Renal pelvis (tissue), 4 donors: ENCODE data around the gene HSPB7. TPM values are rescaled to one million over a fixed set of nuclear protein-coding genes. Genes with fewer than 3 reads are reported as not detected.
"Not testable (repeated sequence)": the region's sequence is repeated elsewhere in the genome, so short reads cannot be mapped to it uniquely, and the experiment has no call there.

Experiments used
- DNase-seq: peaks from one replicate; pipeline ENCODE4 v3.0.0-alpha.2; 2013
- polyA plus RNA-seq, 3 donors: library from polyadenylated mRNA; unstranded; fragments of 120-200 nt; gene quantifications; one replicate each; pipeline ENCODE4 v1.2.1, GENCODE V29; 2013; ENCODE audit not compliant: insufficient read length in 3 of 3

HSPB7 gene
- polyA plus RNA-seq, 3 donors: 3.0 to 6.1 (median 4.9) TPM

DNA sequence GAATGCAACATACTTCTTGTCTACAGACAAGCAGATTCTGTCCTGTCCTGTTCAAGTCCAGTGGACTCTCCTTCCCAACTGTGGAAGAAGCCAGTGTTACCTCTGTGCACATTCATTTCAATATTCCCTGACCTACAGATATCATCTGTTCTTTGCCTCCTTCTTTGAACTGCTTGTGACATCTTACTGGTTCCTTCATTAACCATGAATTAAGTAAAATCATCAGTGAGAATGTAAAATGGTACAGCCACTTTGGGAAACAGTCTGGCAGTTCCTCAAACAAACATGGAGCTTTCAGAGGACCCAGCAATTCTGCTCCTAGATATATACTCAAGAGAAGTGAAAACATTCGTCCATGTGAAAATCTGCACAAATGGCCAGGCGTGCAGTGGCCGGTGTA lies 7.0 kb downstream of the HSPB7 start:
- no peak for DNase-seq

DNA sequence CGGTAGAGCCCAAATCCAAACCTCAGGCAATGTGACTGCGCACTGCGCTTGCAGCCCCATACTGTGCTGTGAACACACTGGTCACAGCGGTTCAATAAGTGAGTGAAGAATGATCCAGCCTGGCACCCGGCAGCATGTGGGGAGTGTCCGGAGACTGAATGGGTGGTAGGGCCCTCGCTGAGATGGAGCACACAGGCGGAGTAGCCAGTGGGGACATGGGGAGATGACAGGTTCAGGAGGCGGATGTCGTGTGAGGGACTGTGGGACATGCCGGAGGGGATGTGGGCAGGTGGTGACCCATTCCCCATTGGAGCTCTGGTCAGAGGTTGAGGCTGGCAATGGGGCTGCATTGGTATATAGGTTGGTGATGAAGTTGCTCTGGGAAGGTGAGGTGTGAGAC lies 8.2 kb downstream of the HSPB7 start:
- DNase-seq: no peak

DNA sequence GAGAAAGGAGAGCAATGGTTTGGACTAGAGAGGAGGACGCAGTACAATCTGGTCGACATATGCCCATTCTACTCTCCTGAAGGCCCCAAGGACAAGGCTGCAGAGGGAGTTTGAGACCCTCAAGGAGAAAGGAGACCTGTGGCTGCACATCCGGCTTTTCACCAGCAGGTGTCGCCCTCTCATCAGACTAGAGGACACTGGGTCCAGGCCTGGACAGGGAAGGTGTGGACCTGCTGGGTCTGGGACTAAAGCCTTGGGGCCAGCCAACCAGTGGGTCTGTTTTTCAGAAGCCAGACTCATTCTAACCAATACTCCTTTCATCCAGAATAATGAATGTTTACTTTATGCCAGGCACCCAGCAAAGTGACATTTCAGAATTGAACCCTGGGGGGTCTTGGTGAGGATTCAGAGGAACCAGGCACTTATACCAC lies 8.8 kb downstream of the HSPB7 start:
- peak; percentile 79 for DNase-seq

DNA sequence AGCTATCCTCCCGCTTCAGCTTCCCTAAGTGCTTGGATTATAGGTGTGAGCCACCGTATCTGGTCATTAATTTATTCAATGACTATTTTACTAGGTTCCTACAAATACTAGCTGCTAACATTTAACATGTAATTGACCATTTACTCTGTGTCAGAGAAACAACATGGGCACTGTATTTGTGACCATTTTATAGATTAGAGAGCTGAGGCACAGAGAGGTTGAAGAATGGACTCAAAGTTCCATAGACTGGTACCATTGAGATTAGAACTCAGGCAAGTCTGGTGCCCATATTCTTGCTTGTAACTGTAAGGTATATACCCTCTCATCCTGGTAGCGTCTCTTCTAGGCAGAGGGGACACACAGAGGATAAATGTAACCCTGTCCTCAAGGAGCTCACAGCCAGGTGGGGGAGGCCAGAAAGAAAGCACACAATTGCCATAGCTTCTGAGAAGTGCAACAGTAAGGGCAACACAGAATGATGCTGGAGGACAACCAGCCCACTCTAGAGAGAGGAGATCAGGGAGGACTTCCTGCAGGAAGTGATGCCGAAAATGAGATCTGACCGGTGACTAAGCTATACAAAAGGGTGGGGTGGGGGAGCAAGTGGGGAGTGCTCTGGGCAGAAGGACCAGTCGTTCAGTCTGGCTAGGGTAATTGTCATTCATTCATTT lies 10.0 kb downstream of the HSPB7 start:
- no peak for DNase-seq

DNA sequence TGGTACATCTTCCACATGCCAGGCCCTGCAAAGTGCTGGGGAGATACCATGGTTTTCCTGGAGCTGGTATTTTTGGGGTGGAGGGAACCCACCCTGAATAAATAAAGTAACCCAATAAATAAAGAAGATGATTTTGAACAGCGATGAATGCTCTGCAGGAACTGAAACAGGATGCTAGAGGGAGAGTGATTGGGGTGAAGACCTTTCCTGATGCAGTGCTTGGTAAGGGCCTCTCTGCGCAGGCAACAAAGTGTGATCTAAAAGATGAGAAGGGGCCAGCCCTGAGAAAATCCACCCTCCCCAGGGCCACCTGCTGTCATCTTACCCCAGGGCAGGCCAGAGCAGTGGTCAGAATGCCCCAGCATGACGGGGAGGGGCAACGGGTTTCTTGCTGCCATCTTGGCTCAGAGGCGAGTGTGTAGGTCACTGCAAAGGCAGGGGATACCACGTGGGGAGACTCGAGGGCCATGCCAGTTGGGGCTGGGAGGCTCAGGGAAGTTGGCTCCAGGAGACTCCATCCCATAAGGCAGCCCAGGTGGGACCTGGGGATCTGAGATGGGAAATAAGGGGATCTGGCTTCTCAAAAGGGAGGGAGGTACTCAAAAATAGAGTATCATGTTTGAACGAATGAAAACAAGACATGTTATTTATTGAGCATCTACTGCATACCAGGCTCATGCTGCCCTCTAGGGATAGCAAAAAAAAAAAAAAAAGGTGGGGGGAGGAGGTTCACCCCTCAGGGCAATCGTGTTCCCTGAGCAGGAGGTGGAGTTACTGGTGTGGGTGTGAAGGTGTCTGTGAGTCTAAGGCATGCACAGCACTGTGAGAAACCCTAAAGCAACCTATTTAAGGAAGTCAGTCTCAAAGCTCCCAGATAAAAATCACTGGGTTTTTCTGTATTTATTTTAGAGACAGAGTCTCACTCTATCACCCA lies 11.0 kb downstream of the HSPB7 start:
- no peak for DNase-seq

DNA sequence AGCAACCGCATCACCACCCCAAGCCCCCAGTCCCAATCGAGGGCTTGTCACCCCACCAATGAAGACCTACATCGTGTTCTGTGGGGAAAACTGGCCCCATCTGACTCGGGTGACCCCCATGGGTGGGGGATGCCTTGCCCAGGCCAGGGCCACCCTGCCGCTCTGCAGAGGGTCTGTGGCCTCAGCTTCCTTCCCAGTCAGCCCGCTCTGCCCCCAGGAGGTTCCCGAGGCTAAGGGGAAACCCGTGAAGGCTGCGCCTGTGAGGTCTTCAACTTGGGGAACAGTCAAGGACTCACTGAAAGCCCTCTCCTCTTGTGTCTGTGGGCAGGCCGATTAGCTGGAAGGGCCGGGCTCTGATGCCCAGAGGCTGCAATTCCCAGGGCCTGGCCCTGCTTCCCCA lies 11.8 kb downstream of the HSPB7 start:
- no peak for DNase-seq

DNA sequence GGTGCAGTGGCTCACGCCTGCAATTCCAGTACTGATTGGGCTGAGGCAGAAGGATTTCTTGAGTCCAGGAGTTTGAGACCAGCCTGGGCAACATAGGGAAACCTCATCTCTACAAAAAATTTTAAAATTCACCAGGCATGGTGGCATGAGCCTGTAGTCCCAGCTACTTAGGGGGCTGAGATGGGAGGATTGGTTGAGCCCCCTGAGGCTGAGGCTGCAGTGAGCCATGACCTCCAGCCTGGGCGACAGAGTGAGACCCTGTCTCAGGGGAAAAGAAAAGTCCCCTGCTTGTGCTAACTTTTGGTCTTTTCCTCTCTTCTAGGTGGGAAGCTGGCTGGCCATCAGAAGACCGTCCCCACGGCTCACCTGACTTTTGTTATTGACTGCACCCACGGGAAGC lies 12.2 kb downstream of the HSPB7 start:
- DNase-seq: no peak

DNA sequence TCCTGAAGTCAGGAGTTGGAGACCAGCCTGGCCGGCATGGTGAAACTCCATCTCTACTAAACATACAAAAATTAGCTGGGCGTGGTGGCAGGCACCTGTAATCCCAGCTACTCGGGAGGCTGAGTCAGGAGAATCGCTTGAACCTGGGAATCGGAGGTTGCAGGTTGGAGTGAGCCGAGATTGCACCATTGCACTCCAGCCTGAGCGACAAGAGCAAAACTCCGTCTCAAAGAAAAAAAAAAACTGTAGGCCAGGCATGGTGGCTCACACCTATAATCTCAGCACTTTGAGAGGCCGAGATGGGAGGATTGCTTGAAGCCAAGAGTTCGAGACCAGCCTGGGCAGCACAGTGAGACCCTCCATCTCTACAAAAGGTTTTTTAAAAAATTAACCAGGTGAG lies 16.6 kb downstream of the HSPB7 start:
- not testable (repeated sequence) for DNase-seq

DNA sequence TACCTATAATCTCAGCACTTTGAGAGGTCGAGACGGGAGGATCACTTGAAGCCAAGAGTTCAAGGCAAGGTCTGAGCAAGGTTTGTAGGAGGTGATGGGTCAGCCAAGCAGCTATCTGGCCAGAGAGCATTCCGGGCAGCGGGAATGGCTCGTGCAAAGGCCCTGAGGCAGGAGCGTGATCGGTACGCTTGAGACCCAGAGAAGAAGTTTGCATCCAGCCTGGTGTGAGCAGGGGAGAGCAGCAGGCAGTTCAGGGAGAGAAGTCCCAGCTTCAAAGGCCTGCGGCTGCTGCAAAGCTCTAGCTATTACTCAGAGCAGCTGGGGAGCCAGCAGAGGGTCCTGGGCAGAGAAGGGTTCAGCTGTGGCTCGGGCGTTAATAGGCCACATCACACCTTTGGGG lies 18.9 kb downstream of the HSPB7 start:
- no peak for DNase-seq

DNA sequence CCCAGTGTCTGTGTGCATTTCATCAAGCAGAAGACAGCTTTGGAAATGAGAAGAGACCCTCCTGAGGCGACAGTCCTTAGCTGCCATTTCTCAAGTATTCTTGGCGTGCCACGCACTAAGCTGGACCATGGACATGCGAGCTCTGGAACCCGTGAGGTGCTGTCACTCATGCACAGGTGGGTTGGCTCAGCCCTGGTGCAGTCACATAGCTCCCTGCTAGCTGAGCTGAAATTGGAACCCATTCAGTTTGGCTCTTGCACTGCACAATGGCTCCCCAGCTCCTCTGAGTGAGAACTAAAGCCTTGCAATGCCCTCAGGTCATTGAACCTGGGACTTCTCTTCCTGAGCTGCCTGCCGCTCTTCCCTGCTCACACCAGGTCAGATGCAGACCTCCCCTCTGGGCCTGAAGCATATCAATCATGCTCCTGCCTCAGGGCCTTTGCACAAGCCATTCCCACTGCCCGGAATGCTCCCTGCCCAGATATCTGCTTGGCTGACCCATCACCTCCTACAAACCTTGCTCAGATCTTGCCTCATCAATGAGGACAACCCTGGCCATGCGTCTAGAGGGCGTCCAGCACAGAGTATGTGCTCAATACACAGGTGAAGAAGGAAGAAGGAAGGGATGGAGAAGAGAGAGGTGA lies 20.1 kb downstream of the HSPB7 start:
- DNase-seq: no peak

DNA sequence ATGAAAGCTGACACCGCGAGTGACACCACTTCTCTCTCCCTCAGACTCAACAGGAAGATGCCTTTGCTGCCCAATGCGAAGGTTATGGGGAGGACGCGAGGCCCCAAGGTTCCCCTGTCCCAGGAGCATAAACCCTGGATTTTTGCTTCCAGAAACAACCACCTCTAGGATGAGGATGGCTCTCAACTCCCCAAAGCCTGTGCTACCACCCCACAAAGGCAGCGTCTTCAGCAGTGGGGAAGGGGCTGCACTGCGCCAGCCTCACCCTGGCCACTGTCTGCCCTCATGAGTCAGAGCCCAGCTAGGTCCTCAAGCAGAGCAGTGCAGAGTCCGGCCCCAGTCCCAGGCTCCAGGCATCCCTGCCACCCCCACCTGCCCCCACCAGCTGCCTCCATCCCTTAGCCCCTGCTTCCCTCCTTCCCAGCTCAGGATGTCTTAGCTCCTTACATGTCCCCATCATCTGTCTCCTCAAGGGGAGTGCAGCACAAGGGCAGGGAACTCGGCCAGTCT lies 20.7 kb downstream of the HSPB7 start:
- DNase-seq: no peak

DNA sequence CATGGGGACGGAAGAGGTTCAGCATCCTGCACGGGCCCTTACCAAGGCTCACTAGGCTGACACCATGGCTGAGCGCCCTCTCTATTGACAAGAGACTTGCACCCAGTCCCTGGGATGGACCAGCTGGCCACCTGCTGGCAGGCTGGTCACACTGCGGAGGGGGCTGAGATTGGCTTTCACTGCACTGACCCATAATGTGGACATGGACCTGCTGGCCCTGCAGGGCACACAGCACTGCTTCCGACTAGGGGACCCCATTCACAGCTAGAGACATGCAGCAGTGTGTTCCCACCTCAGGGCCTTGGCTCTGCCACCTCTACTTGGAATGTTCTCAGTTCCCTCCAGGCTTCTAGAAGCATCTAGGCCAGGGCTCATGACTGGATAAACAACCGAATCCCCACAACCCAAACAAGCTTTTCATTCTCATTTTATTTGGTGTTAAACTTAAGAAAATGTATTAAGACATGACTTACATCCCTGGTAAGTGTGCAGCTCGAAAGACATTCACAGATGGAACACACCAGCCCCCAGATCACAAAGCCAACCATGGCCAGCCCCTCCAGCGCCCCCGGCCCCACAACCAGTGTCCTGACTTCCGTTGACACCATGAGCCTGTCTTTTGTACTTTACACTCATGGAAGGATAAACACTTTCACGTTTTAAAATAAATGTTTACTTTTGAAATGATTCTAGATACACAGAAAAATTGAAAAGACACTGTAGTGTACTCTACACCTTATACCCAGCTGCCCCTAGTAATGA lies 23.1 kb downstream of the HSPB7 start:
- DNase-seq: no peak

DNA sequence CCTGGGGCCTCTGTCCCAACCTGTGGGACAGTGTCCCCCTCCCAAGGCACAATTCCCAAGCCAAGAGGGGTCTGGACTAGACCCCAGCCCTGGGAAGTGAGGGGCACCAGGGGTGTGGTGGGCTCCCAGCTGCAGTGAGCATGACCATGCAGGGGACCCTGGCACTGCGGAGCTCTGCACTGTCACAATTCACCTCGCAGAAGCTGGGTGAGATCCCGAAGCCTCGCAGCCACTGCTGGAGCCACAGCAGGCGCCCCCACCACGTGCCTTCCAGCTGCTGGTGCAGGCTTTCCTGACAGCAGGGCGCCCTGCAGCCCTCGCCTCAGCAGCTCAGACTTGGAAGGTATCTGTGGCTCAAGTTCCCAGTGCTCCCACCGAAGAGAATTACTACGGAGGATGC lies 23.8 kb downstream of the HSPB7 start:
- DNase-seq: no peak

DNA sequence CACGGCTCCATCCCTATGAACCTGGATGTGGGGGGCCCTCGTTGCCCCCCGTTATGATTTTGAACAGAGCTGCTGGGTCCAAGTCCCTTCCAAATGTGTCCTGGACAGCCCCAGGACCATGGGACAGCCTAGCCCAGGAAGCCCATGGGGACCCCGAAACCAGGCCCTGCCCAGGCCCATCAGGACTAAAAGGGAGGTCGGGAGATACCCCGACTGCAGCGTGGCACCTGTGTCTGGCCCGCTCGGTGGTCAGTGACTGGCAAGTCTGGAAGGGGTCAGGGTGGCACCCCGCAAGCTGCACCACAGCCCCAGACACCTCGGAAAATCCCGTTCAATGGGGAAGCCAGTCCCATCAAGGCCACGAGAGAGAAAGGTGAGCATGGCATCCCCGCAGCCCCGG lies 24.2 kb downstream of the HSPB7 start:
- no peak for DNase-seq

DNA sequence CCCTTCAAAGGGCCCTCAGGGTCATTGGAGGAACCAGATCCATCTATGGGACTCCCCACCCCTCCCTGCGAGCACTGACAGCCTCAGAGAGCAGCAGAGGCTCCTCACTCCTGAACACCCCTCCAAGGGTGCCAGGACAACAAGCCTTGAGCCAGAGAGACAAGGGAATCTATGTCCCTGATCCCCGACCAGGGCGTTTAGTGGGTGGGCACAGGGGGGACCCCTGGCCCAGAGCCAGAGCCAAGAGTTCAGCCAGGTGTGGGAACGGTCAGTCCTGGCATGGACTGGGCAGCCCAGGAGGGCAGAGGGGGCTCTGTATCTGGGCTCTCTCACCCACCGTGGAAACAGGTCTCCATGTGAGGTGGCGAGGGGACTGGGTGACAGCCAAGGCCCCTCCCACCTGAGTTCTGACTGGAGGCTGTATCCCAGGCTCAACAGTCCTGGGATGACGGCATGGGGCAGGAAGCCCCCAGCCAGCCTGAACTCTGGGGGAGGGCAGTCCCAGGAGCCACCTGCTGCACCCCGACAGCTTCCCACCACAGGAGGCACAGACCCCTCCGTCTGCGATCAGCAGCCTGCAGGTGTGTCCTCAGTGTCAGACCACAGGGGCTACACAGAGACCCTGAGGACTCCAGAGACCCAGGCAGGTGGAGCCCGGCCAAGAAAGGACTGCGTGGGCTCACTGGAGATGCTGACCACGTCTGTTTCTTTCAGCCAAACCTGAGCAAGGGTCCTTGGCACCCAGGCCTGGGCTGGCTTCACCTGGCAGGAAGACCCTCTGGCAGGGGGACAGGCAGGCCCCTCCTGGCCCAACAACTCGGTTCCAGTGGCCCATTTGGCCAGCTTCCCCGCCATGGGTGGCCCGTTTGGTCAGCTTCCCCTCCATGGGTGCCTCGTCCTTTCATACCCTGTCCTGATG lies 25.0 kb downstream of the HSPB7 start:
- no peak for DNase-seq

DNA sequence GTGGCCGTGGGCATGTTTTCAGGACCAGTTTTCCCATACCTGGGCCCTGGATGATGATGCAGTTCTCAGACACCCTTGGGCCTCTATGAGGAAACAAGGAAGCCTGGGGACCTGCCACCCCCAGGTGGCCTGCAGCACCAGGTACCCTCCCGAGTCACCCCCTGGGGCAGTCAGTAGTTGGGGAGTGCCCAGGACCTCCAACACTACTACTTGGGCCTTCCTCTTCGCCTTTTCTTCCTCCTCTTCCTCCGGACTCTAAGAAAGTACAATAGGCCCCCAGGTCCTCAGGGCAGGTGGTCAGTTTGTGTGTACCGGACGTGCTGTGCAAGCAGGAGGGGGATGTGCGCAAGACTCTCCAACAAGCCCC lies 25.7 kb downstream of the HSPB7 start:
- no peak for DNase-seq

DNA sequence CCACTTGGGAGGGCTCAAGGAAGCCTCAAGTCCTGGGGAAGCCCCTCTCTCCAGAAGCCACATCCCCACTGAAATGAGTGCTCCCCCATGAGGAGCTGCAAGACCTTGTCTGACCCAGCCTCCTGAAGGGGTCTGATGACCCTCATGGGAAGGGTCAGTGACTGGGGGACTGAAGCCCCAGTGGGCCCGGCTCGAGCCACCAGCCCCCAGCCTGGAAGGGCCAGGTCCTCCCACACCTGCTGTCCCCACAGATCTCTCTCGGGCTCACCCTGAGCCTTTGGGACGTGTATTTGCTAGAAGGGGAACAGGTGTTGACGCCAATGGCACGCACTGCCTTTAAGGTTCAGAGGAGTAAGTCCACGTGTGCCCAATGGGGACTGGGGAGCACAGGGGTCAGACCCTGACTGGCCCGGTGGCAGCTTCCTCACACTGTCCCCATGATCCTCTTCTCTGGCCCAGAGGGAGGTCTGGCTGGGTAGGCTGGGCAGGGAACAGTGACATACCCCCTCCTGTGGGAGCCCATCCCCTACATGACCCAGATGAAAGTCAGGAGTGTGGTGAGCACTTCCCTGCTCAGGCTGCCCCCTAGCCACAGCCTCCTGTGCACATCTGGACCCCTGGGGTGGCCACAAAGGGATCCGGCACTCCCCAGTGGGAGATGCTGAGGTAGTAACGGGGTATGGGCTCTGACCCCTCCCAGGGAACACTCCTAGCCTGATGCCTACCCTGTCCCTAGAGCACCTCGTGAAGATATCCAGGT lies 26.2 kb downstream of the HSPB7 start:
- DNase-seq: no peak

DNA sequence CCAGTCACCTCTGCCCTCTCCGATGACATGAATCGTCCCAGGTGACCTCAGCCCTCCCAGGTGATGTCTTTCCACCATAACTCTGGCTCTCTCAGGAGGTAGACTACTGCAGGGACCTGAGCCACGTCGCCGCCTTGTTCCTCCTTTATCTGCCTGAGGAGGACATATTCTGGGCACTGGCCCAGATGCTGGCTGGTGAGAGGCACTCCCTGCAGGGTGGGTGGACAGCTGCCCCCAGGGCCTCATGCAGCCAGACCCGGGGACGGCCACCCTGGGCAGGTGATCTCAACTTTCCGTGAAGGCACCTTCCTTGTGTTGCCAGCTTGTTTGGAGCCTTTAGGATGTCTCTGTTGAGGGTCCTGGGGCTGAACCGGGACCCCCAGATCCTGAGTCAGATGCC lies 28.1 kb downstream of the HSPB7 start:
- DNase-seq: no peak

DNA sequence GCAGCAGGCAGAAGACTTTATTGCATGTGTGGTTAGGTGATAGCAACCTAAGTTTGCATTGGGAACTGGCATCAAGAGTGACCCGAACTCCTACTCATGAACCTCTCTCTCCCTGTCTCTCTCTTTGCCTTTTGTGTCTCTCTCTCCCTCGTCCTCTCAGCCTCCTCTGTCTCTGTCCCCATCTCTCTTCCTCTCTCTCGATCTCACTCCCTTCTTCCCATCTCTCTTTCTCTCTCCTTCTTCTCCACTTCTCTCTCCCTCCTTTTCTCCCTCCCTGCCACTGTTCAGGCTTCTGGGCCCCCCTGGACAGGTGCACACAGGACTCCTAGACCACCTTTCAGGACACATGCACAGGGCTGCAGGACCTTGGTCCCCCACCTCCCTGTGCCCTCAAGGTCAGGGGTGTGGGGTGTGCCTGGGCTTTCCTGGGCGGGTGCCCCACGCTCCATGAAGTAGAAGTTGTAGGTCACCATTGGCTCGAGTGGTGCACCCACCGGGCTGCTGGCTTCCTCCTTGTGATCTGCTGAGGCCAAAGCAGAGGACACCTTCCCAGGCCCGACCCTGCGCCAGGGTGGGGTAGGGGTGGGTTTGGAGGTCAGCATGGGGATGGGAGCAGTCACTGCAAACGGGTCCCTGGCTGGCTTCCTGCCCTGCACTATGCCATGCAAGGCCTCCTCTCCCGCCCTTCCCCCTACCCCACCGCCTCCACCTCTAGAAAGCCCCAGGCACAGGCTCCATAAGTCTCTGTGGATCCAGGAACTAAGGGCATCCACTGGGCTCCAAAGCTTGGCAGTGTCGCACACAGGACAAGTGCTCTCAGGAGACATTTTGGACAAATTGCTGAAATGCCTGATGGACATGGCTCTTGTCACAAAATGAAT lies 28.7 kb downstream of the HSPB7 start:
- no peak for DNase-seq
